ENCODE data around the gene TBL1XR1. TPM values are rescaled to one million over a fixed set of nuclear protein-coding genes. Genes with fewer than 3 reads are reported as not detected.

The TBL1XR1 gene
- total RNA-seq, 1 donor = 66.2 TPM

DNA sequence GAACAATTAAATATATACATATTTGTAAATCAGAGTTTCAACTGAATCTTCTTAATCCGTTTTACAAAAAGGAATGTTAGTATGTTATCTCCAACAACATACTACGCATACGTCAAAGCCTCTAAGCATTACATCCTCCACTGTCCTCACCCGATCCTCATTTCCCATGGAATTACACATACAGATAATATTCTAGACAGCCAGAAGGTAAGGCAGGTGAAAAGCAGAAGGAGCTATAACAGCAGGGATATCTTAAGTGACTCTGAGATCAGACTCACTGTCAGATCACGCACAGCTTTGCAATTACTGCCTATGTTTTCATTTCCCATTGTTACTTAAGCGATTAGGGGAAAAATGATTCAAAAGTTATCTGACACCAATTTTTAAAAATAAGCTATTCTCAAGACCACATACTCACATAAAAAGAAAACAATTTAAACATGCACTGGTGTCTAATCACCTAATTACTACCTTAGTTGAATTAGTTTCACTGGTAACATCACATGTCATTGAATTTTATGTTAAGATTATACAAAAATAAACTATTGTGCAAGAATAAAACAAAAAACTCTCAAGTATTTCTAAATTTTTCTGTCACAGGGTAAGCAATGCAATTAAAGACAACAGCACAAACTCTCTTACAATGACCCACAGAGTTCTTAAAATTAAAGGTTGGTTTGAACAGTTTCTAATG, 92.8 kb downstream of the TBL1XR1 start:
- H3K4me3 ChIP-seq (ENCODE audit: low read length) = no peak overlapping the region
- no peaks in the 10 kb centered on the region for H3K27me3 ChIP-seq (ENCODE audit: insufficient read depth, low read length)
- H3K9me3 ChIP-seq (ENCODE audit: low read depth, low read length) = no peaks in the 10 kb centered on the region
- peaks cover 6% of the 10 kb centered on the region for H3K4me1 ChIP-seq (ENCODE audit: insufficient read depth, low read length)

DNA sequence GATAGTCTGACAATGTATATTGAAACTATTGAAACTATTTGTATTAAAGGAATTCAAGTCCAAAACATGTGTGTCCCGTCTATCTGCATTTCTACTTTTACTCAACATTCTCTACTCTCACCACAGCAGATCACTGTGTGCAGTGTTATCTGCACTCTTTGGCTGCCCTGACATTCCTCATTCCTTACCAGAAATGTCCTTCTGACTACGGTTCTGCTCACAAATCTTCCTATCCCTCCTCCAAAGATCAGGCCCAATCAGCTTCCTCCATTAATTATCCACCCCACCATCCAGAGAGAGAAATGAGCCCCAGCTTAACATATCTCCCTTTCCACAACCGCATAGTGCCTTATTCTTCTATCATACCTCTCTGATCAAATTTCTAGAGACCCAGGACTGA, 94.7 kb downstream of the TBL1XR1 start:
- peaks cover 8% of the 10 kb centered on the region for H3K4me1 ChIP-seq (ENCODE audit: insufficient read depth, low read length)

DNA sequence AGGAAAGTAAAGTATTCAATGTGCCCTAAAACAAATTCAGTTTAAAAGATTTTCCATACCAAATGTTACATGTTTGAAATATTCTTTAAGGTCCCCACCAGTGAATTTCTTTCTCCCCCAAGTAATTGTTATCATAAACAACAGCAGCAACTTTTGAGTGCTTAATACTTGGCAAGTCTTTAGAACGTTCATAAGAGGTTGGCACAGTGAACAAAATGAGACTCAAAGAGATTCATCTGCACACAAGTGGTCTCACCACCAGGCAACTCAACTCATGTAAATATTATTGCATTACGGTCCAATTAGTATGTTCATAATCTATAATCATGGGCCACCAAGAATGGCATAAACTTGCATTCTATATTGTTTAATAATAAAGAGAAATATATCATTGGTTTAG, 98.7 kb downstream of the TBL1XR1 start:
- H3K9me3 ChIP-seq (ENCODE audit: low read depth, low read length) = peaks cover 7% of the 10 kb centered on the region
- no peaks in the 10 kb centered on the region for H3K27me3 ChIP-seq (ENCODE audit: insufficient read depth, low read length)
- no peak overlapping the region for H3K4me3 ChIP-seq (ENCODE audit: low read length)
- H3K4me1 ChIP-seq (ENCODE audit: insufficient read depth, low read length) = peaks cover 2% of the 10 kb centered on the region

More for the DNA sequence above, 94.7 kb downstream of the TBL1XR1 start:
- Histone ChIP-seq H3K4me3 (ENCODE audit: low read length) (no peak overlapping the region), H3K27me3 (ENCODE audit: insufficient read depth, low read length) (no peaks in the 10 kb centered on the region), H3K9me3 (ENCODE audit: low read depth, low read length) (no peaks in the 10 kb centered on the region)

DNA sequence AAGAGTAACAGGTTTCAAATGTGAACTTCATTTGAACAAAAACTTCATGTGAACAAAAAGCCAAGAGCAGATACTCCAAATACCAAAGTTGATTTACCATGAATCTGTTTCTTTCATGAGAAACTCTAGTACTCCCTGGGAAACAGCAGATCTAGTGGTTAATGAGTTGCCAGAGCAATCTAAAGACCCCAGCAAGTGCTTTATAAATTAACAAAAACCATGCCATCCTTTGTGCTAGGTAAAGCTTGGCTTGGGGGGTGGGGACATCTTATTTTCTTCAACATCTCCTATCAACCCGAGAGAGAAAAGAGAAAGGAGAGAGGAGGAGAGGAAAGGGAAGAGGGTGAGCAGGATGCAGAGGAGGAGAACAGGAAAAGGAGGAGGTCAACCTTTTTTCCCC, 100.7 kb downstream of the TBL1XR1 start:
- no peaks in the 10 kb centered on the region for H3K27me3 ChIP-seq (ENCODE audit: insufficient read depth, low read length)
- H3K4me3 ChIP-seq (ENCODE audit: low read length) = no peak overlapping the region
- peaks cover 2% of the 10 kb centered on the region for H3K4me1 ChIP-seq (ENCODE audit: insufficient read depth, low read length)

DNA sequence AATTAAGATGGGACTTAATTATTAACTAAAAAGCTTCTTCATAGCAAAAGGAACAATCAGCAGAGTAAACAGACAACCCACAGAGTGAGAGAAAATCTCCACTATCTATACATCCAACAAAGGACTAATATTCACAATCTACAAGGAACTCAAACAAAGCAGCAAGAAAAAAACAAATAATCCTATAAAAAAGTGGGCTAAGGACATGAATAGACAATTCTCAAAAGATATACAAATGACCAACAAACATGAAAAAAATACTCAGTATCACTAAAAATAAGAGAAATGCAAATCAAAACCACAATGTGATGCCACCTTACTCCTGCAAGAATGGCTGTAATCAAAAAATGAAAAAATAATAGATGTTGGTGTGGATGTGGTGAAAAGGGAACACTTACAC, 103.3 kb downstream of the TBL1XR1 start:
- Histone ChIP-seq H3K4me1 (ENCODE audit: insufficient read depth, low read length) (peaks cover 17% of the 10 kb centered on the region), H3K4me3 (ENCODE audit: low read length) (no peak overlapping the region), H3K27me3 (ENCODE audit: insufficient read depth, low read length) (no peaks in the 10 kb centered on the region), H3K9me3 (ENCODE audit: low read depth, low read length) (peaks cover 7% of the 10 kb centered on the region)

More for the DNA sequence above, 100.7 kb downstream of the TBL1XR1 start:
- H3K9me3 ChIP-seq (ENCODE audit: low read depth, low read length) = peaks cover 7% of the 10 kb centered on the region

DNA sequence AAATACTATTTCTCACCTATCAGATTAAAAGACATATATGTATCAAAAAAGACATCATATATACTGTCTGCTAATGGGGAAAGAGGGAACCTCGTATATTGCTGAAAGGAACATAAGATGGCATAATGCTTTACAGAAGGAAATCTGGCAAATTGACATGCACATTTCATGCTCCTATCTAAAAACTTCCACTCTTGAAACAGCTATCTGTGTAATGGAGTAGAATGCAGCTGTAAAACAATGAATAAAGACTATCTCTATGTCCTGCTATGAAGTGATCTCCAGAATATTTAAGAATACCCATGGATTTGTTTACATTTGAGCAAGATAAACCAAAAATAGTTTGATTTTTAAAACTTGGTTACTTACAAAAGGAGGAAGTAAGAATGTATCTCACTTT, 107.4 kb downstream of the TBL1XR1 start:
- Histone ChIP-seq H3K4me3 (ENCODE audit: low read length) (no peak overlapping the region), H3K9me3 (ENCODE audit: low read depth, low read length) (peaks cover 7% of the 10 kb centered on the region), H3K4me1 (ENCODE audit: insufficient read depth, low read length) (peaks cover 26% of the 10 kb centered on the region), H3K27me3 (ENCODE audit: insufficient read depth, low read length) (no peaks in the 10 kb centered on the region)

DNA sequence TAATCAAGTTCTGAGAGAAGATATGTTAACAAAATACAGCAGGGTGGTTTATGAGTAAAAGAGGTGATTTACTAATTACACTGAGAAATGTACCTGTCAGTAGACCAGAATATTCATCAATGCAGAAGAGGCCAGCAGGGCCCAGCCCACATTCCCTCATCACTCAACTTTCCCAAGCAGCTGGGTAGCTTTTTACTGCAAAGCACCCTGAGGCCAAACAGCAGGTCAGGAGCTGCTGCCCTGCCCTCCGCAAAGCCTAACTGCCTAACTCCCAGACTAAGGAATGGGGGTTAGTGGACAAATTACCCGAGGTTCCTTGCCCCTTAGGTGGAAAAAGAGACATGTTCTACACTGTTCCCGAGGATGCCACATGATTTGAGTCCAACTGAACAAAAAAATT, 108.2 kb downstream of the TBL1XR1 start:
- no peak overlapping the region for H3K4me3 ChIP-seq (ENCODE audit: low read length)
- no peaks in the 10 kb centered on the region for H3K9me3 ChIP-seq (ENCODE audit: low read depth, low read length)
- no peaks in the 10 kb centered on the region for H3K27me3 ChIP-seq (ENCODE audit: insufficient read depth, low read length)
- peaks cover 26% of the 10 kb centered on the region for H3K4me1 ChIP-seq (ENCODE audit: insufficient read depth, low read length)

DNA sequence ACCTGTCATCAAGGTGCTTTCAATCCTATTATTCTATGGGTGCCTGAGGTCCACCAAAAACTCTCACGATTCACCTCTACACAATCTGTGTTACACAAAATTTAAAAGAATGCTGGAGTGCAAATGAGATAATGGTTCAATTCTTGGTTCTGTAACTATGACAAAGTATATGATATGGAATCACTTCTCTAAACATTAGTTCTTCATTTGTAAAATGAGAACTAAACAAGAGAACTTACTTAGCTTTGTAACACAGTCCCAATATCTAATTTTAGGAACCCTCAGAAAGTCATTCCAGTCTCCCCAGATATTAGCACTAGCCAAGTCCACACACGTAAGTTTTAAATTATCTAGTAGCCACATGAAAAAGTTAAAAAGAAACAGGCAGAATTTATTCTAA, 111.5 kb downstream of the TBL1XR1 start:
- no peaks in the 10 kb centered on the region for H3K27me3 ChIP-seq (ENCODE audit: insufficient read depth, low read length)
- no peak overlapping the region for H3K4me3 ChIP-seq (ENCODE audit: low read length)
- H3K4me1 ChIP-seq (ENCODE audit: insufficient read depth, low read length) = peaks cover 24% of the 10 kb centered on the region
- no peaks in the 10 kb centered on the region for H3K9me3 ChIP-seq (ENCODE audit: low read depth, low read length)

DNA sequence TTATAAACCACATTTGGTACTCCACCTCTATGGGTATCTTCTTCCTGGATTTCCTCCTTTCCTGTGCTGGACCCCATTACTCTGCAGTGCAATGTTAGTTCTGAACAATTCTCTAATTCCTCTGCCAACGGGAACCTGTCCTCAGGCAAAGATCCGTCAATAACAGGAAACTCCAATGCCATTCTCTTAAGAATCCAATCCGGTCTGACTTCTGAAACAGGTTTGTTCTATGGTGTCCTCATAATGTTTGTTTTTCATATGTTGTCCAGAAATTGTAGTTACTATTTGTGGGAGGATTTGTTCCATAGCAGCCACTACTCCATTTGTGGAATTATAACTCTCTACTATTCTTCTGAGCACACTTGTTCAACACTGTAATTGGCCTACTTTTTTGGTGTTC, 112.7 kb downstream of the TBL1XR1 start:
- Histone ChIP-seq H3K27me3 (ENCODE audit: insufficient read depth, low read length) (no peaks in the 10 kb centered on the region), H3K9me3 (ENCODE audit: low read depth, low read length) (no peaks in the 10 kb centered on the region), H3K4me1 (ENCODE audit: insufficient read depth, low read length) (peaks cover 17% of the 10 kb centered on the region), H3K4me3 (ENCODE audit: low read length) (no peak overlapping the region)

DNA sequence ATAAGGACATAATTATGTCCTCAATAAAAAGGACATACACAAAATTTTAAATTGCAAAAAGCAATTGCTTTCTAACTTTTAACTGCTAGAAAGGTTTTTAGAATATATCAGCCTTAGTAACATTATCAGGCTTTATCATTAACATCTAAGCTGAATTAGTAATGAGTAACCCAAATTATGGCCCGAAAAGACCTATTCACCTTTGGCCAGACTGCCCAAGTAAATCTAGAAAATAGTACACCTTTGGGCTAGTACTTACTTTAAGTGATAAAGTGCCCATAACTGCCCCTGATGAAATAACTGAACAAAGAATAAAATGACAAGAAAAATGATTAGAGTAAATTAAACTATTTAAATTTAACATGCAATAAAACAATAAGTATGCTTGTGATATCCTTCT, 117.2 kb downstream of the TBL1XR1 start:
- Histone ChIP-seq H3K9me3 (ENCODE audit: low read depth, low read length) (no peaks in the 10 kb centered on the region), H3K4me1 (ENCODE audit: insufficient read depth, low read length) (peaks cover 2% of the 10 kb centered on the region), H3K27me3 (ENCODE audit: insufficient read depth, low read length) (no peaks in the 10 kb centered on the region), H3K4me3 (ENCODE audit: low read length) (no peak overlapping the region)

DNA sequence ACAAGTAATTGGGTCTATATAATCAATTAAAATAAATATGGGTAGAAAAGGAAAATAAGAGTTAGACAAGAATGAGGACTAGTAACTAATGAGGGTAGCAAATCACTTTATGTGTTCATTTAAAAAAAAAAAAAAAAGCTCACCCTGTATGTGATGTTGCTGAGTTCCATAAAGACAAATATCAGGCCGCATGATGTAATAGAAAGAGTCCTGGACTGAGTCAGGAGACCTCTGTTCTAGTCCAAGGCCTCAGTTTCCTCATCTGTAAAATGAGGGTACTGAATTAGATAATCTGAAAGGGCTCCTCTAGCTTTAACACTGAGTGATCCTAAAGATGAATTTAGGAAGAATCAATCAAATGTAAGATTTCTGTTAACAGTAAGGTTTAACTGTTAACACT, 117.6 kb downstream of the TBL1XR1 start:
- Histone ChIP-seq H3K27me3 (ENCODE audit: insufficient read depth, low read length) (no peaks in the 10 kb centered on the region), H3K4me3 (ENCODE audit: low read length) (no peak overlapping the region), H3K9me3 (ENCODE audit: low read depth, low read length) (no peaks in the 10 kb centered on the region), H3K4me1 (ENCODE audit: insufficient read depth, low read length) (no peaks in the 10 kb centered on the region)

DNA sequence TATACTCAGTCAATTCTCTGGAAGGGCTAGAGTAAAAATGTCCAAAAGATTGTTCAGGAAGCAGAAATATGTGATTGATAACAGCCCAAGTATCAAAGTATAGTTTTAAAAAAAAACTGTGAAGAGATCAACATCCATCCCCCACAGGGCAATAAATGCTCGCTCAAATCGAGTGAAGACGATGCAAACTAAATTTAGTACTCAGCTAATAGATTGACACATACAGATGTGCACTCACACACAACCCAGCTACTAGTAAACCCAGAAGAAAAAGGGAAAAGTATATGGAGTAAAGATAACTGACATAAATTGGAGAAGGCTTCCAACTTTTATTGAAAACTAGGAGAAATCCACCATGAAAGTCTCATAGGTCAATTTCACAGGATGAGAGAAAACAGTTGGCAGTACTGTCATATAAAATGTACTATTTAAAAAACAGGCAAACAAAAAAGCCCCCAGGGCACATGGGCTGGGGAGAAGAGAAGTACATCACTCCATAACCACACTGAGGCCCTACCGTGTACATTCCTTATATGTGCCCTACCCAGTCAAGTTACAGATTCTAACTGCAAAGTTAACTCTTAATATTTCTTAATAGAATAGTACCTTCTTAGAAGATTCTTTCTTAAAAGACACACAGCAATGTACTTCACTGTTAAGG, 125.7 kb downstream of the TBL1XR1 start:
- Histone ChIP-seq H3K4me3 (ENCODE audit: low read length) (no peak overlapping the region), H3K27me3 (ENCODE audit: insufficient read depth, low read length) (no peaks in the 10 kb centered on the region), H3K9me3 (ENCODE audit: low read depth, low read length) (no peaks in the 10 kb centered on the region), H3K4me1 (ENCODE audit: insufficient read depth, low read length) (no peaks in the 10 kb centered on the region)

DNA sequence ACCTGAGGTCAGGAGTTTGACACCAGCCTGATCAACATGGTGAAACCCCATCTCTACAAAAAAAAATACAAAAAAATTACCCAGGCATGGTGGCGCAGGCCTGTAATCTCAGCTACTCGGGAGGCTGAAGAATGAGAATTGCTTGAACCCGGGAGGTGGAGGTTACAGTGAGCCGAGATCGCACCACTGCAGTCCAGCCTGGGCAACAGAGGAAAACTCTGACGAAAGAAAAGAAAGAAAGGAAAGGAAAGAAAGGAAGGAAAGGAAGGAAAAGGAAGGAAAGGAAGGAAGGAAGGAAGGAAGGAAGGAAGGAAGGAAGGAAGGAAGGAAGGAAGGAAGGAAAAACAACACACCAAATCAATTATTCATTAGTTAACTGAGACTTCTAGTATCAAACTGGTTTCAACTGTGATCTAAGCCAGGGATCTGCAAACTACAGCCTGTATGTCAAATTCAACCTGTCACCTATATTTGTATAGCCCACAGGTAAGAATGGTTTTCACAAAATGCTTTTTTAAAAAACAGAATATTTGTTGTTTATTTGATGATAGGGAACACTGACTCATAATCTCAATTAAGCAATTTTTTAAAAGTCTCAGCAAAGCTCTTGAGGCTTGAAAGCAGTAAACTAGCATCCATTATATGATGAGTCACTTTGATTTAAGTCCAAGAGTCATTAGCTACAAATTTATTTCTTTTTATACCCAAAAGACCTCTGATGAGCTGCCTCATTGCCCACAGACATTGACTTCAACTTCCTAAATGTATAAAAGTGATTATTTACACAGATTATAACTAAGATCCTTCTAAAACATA, 127.6 kb downstream of the TBL1XR1 start:
- Histone ChIP-seq H3K9me3 (ENCODE audit: low read depth, low read length) (no peaks in the 10 kb centered on the region), H3K27me3 (ENCODE audit: insufficient read depth, low read length) (no peaks in the 10 kb centered on the region)

DNA sequence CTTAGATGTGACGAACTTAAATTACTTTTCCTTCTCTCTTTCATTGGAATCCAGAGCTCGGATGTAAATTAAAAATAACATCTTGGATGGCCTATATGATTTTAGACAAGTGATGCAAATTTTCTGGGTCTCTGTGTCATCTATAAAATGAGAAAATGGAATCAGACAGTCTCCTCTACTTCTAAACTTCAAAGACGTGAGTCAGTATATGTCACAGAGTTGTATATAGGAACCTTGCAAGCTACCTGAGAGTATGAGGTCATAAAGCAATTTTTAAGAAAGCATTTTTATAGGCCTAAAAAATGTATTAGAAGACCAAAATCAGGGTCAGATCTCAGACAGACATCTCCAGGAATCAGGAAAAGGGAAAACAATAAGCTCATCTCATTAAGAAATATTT, 128.3 kb downstream of the TBL1XR1 start:
- H3K4me1 ChIP-seq (ENCODE audit: insufficient read depth, low read length) = no peaks in the 10 kb centered on the region

More for the DNA sequence above, 127.6 kb downstream of the TBL1XR1 start:
- Histone ChIP-seq H3K4me1 (ENCODE audit: insufficient read depth, low read length) (no peaks in the 10 kb centered on the region), H3K4me3 (ENCODE audit: low read length) (no peak overlapping the region)

DNA sequence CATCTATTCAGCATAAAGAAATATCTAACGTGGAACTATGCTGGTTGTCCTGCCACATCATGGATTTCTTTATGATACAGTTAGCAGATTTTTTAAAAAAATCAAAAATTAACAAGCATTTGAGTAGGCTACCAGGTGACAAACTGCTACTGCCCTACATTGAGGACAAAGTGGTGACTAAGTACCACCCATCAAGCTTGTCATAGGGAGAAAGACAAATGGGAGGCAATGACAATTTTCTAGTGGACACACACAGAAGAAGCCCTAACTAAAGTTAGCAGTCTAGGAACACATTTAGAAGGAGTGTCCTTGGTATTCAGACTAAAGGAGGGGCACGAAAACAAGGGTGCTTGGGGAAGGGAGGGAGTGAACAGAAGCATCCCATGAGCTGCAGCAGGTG, 131.2 kb downstream of the TBL1XR1 start:
- no peaks in the 10 kb centered on the region for H3K9me3 ChIP-seq (ENCODE audit: low read depth, low read length)
- H3K27me3 ChIP-seq (ENCODE audit: insufficient read depth, low read length) = no peaks in the 10 kb centered on the region
- no peak overlapping the region for H3K4me3 ChIP-seq (ENCODE audit: low read length)
- H3K4me1 ChIP-seq (ENCODE audit: insufficient read depth, low read length) = no peaks in the 10 kb centered on the region

More for the DNA sequence above, 128.3 kb downstream of the TBL1XR1 start:
- no peak overlapping the region for H3K4me3 ChIP-seq (ENCODE audit: low read length)
- H3K9me3 ChIP-seq (ENCODE audit: low read depth, low read length) = no peaks in the 10 kb centered on the region
- no peaks in the 10 kb centered on the region for H3K27me3 ChIP-seq (ENCODE audit: insufficient read depth, low read length)

All from mononuclear cell (primary cell).